Fibroblast of mammary gland (primary cell): ENCODE data around the gene PLEKHJ1.

Experiments
- DNase-seq: peaks from one replicate; pipeline ENCODE4 v3.0.0-alpha.2; 2010; ENCODE audit warnings: low read depth
- H3K4me3 ChIP-seq: 2 replicates; pipeline ENCODE4 v1.5.1; 2011; ENCODE audit warnings: low read depth, mild to moderate bottlenecking, low read length, moderate library complexity; ENCODE audit not compliant: control insufficient read depth
- TF ChIP-seq, protein P1 (sequence below): conservative IDR thresholded peaks from 2 replicates; pipeline ENCODE4 v1.5.1; 2011; ENCODE audit warnings: low read depth, low read length, inconsistent platforms; ENCODE audit not compliant: control insufficient read depth, insufficient read depth

The PLEKHJ1 gene

DNA sequence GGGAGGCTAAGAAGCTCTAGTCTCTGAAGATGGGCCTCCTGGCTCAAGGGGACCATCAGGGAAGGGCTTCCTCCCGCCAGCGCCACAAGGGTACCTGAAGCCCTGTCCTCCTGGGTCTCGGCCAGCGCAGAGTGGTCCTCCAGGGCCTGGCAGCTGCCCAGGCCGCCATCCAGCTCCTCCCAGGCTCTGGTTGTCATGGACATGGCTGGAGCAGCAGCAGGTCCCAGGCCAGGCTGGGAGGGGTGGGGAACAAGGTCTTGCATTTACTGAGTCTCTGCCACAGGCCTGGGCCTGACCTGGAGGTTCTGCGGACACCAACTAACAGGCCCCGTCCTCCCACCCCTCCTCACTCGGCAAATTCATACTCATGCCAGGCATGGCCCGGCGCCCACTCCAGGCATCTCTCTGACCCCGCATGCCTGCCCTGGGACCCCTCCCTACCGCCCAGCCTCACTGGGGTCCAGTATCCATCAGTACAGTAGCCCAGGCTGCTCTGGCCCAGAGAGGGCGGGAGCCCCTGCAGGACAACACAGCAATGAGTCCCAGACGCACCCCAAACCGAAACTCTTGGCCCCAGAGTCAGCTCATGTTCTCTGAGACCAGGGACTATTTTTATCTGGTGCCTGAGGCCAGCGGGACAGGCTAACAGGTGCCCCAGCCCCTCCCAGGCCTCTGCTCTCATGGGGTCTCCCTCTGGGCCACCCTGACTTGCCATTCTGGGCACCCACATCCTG lies 19.1 kb upstream of the PLEKHJ1 start:
- TF ChIP-seq, protein P1, sequence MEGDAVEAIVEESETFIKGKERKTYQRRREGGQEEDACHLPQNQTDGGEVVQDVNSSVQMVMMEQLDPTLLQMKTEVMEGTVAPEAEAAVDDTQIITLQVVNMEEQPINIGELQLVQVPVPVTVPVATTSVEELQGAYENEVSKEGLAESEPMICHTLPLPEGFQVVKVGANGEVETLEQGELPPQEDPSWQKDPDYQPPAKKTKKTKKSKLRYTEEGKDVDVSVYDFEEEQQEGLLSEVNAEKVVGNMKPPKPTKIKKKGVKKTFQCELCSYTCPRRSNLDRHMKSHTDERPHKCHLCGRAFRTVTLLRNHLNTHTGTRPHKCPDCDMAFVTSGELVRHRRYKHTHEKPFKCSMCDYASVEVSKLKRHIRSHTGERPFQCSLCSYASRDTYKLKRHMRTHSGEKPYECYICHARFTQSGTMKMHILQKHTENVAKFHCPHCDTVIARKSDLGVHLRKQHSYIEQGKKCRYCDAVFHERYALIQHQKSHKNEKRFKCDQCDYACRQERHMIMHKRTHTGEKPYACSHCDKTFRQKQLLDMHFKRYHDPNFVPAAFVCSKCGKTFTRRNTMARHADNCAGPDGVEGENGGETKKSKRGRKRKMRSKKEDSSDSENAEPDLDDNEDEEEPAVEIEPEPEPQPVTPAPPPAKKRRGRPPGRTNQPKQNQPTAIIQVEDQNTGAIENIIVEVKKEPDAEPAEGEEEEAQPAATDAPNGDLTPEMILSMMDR: no peak
- no peak for DNase-seq
- H3K4me3 ChIP-seq: no peak overlapping the region

DNA sequence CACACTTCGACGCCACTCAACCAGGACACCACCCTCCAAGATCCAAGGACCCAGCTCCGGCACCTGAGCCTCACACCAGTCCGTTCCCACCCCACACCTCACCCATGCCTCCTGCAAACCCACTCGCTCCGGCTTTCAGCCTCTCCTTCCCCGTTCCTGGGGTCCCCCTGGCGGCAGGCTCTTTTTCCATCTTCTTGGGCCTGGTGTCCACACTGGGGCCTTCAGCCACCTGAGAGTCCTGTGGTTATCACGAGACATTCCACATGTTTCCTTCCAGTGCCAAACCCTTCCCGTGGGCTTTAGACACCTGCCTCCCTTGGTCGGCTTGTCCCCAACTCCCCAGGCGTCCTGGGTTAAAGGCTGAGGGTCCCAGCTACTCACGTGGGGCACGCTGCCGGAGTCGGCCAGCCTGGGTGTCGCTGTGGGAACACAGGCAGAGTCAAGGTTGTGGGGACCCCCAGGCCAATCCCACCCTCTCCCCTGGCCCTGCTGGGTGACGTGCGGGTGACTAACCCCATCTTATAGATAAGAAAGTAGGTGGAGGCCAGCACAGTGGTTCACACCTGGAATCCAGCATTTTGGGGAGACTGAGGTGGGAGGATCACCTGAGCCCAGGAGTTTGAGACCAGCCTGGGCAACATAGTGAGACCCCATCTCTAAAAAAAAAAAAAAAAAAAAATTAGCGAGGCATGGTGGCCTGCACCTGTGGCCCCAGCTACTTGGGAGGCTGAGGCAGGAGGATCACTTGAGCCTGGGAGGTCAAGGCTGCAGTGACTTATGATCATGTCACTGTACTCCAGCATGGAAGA lies 18.1 kb upstream of the PLEKHJ1 start:
- no peak overlapping the region for H3K4me3 ChIP-seq
- TF ChIP-seq, protein P1: peak; percentile 21
- DNase-seq: no peak

DNA sequence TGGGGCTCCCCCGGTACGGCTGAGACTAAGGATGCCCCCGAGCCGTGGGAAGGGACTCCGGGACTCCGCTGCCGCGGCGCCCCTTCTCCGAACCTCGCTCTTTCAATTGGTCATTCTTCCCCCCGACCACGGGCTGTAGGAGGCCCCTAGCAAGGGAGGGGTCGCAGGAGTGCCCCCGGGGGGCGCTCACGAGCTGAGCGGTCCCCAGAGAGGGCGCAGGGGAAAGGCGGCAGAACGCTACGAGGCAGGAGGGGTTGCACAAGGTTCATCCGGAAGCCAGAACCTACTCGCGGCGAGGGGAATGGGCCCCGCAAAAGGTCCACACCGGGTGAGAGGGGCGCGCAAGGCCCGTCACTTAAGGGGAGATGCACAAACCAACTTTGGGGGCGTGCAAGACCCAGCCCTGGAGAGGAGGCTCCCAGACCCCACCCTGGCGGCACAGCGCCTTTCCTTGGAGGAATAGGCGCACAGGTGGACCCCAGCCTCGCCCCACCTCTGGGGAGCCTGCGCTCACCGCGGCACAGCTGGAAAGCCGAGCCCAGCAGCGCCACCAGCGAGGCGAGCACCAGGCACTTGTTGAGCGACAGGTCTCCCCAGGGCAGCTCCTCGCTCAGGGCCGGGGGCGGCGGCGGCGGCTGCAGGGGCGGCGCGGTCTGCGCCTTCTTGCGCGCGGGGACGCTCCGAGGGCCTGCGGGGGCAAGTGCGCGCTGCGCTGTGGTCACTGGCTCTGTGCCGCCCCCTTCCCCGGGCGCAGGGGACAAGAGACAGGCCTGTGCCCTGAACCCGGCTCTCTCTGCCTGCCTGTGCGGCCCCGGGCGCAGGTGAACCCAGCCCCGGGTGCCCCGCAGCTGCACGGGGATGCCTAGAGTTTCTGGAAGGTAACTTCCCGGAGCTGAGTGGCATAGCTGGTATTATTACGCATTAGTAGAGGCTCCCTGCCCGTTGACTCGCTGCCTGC lies 17.3 kb upstream of the PLEKHJ1 start:
- TF ChIP-seq, protein P1: no peak
- no peak overlapping the region for H3K4me3 ChIP-seq
- DNase-seq: no peak

DNA sequence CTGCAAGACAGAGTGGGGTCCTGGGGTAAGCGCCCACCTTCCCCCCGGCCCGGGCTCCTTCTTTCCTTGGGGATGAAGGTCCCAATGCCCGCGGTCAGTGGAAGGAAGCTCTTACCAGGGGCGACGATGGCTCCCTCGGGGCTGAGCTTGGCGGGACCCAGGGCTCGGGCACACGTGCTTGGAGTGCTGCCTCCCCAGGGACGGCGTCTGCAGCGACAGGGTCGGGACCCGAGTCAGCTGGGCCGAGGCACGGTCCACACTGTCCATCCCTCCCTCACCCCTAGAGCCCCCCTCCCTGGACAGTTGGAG lies 16.6 kb upstream of the PLEKHJ1 start:
- no peak overlapping the region for H3K4me3 ChIP-seq
- DNase-seq: no peak
- TF ChIP-seq, protein P1: no peak

DNA sequence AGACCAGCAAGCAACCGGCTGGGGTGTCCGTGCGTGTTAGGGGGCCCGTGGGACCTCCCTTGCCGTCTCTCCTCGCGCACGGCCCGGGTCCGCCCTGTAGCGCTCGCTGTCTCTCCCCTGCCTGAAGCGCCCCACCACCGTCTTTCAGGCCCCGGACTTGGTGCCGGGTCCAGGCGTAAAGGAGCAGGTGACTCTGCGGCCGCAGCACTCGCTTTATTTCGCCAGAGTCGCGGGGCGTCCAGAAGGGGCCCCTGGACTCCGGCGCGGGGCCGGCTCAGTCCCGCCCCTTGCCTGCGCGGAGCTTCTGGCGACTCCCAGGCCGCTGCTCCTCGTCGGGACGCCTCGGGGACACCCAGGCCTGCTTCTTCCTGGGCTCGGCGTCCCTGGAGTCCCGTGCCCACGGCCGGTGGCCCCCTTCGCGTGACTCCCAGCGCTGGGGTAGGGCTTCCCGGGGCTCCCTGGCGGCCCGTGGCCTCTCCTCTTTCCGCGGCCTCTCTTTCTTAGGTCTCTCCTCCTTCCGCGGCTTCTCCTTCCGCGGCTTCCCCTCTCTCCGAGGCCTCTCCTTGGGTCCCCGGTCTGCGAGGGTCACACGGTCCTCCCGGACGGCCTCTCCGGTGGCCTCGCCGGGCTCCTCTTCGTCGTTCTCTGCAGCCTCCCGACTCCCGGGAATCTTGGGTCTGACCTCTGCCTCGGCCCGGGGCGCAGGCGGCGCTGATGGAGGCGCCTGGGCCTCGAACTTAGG lies 16.1 kb upstream of the PLEKHJ1 start:
- no peak overlapping the region for H3K4me3 ChIP-seq
- TF ChIP-seq, protein P1: no peak
- no peak for DNase-seq
